Sigmoid colon (tissue), 3 donors: ENCODE measurements around the gene OR13C5.

Experiments used
- POLR2A ChIP-seq, 2 donors: fragments of 450-650 bp; IDR thresholded peaks; one replicate each; pipeline ENCODE4 v1.6.1; 2016; ENCODE audit warnings: antibody characterized with exemption in 2 of 2, mild to moderate bottlenecking in 2 of 2, moderate library complexity in 2 of 2
- TF ChIP-seq, protein P1 (sequence below), 4 experiments: fragments of 450-650 bp in 3 of 4; fragments of 200-600 bp in 1 of 4; IDR thresholded peaks; one replicate each; pipeline ENCODE4 v1.5.1; 2016 to 2019; ENCODE audit warnings: antibody characterized with exemption in 4 of 4, mild to moderate bottlenecking in 3 of 4, moderate library complexity in 2 of 4

GRCh38 chr9:104608336-104608735 is 9.1 kb upstream of the OR13C5 start:
- TF ChIP-seq, protein P1, sequence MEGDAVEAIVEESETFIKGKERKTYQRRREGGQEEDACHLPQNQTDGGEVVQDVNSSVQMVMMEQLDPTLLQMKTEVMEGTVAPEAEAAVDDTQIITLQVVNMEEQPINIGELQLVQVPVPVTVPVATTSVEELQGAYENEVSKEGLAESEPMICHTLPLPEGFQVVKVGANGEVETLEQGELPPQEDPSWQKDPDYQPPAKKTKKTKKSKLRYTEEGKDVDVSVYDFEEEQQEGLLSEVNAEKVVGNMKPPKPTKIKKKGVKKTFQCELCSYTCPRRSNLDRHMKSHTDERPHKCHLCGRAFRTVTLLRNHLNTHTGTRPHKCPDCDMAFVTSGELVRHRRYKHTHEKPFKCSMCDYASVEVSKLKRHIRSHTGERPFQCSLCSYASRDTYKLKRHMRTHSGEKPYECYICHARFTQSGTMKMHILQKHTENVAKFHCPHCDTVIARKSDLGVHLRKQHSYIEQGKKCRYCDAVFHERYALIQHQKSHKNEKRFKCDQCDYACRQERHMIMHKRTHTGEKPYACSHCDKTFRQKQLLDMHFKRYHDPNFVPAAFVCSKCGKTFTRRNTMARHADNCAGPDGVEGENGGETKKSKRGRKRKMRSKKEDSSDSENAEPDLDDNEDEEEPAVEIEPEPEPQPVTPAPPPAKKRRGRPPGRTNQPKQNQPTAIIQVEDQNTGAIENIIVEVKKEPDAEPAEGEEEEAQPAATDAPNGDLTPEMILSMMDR (IDR thresholded peaks at IDR 0.05) = no peak
- no peak for TF ChIP-seq POLR2A (IDR thresholded peaks at IDR 0.05)
